H1 (cell line): ENCODE results near the gene ABCC4. TPM values are rescaled to one million over a fixed set of nuclear protein-coding genes. Genes with fewer than 3 reads are reported as not detected.

Source experiments
- ATF2 ChIP-seq: IDR thresholded peaks from 2 replicates; pipeline ENCODE4 v1.6.1; 2012; ENCODE audit warnings: low read length, inconsistent platforms
- TAF7 ChIP-seq: optimal IDR thresholded peaks from 2 replicates; pipeline ENCODE3; 2011; ENCODE audit warnings: low read depth, mild to moderate bottlenecking, inconsistent platforms, low read length, moderate library complexity, borderline replicate concordance
- polyA plus RNA-seq, 7 experiments: library from polyadenylated mRNA; depleted of rRNA in 3 of 7; stranded (reverse) in 5 of 7; unstranded in 2 of 7; fragments of >200 nt in 5 of 7; fragments of 200-250 nt in 2 of 7; gene quantifications; 1 replicate in 5 of 7; 2 replicates in 1 of 7; 4 replicates in 1 of 7; pipeline versions ENCODE4 v1.2.1 to v1.2.3, GENCODE V29; 2011 to 2013; ENCODE audit warnings: missing spikeins in 2 of 7, mixed read lengths in 2 of 7
- total RNA-seq: library from RNA; stranded (reverse); fragmentation: NEBNext Ultra II Directional; extraction: Animal tissue kit (Norgen Biotek cat#: 25700); gene quantifications from 2 replicates; pipeline ENCODE4 v1.2.1, GENCODE V29; 2021

The ABCC4 gene
- total and polyA plus RNA-seq, 2 of the 8 experiments (the other 6 are each of a cell fraction or from before 2014, with no cell fraction given): 4.0 to 14.1 TPM

GRCh38 chr13:94978516-94978915 is 322.7 kb downstream of the ABCC4 start (continued):
- no peak for TF ChIP-seq TAF7
- no peak for TF ChIP-seq ATF2
- TF ChIP-seq, all 59 proteins: peak for 0
